ENCODE data around the gene KDM2A.
A peak's percentile ranks its signal among the peaks of the same experiment; 100 is the strongest.

Gene KDM2A

DNA sequence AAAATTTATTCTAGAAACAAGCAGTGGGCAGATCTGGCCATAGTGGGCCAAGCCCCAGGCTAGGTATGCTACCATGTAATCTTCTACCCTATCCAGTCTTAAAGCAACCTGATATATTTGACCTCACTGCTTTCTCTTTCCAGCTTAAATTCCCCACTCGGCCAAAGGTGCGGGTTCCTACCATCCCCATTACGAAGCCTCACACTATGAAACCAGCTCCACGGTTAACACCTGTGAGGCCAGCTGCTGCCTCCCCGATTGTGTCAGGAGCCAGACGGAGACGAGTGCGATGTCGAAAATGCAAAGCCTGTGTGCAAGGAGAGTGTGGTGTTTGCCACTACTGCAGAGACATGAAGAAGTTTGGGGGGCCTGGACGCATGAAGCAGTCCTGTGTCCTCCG, 126.0 kb downstream of the KDM2A start:
- TF ChIP-seq, protein P1, sequence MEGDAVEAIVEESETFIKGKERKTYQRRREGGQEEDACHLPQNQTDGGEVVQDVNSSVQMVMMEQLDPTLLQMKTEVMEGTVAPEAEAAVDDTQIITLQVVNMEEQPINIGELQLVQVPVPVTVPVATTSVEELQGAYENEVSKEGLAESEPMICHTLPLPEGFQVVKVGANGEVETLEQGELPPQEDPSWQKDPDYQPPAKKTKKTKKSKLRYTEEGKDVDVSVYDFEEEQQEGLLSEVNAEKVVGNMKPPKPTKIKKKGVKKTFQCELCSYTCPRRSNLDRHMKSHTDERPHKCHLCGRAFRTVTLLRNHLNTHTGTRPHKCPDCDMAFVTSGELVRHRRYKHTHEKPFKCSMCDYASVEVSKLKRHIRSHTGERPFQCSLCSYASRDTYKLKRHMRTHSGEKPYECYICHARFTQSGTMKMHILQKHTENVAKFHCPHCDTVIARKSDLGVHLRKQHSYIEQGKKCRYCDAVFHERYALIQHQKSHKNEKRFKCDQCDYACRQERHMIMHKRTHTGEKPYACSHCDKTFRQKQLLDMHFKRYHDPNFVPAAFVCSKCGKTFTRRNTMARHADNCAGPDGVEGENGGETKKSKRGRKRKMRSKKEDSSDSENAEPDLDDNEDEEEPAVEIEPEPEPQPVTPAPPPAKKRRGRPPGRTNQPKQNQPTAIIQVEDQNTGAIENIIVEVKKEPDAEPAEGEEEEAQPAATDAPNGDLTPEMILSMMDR (IDR thresholded peaks at IDR 0.05; ENCODE audit: borderline replicate concordance, insufficient read depth, low read depth, low read length) = no peak
- no peak overlapping the region for H3K4me3 ChIP-seq (ENCODE audit: low read depth, low read length)

- TF ChIP-seq, protein P1 (IDR thresholded peaks at IDR 0.05; ENCODE audit: borderline replicate concordance, insufficient read depth, low read depth, low read length) = no peak
- H3K4me3 ChIP-seq (ENCODE audit: low read depth, low read length) = no peak overlapping the region
These were observed 129.0 kb downstream of the KDM2A start for GRCh38 chr11:67247946-67248550.

GRCh38 chr11:67248653-67249052, 129.6 kb downstream of the KDM2A start:
- H3K4me3 ChIP-seq (ENCODE audit: low read depth, low read length) = no peak overlapping the region
- TF ChIP-seq, protein P1 (IDR thresholded peaks at IDR 0.05; ENCODE audit: borderline replicate concordance, insufficient read depth, low read depth, low read length) = no peak

GRCh38 chr11:67250059-67251043, 131.3 kb downstream of the KDM2A start:
- TF ChIP-seq, protein P1 (IDR thresholded peaks at IDR 0.05; ENCODE audit: borderline replicate concordance, insufficient read depth, low read depth, low read length) = no peak
- H3K4me3 ChIP-seq (ENCODE audit: low read depth, low read length) = no peak overlapping the region

DNA sequence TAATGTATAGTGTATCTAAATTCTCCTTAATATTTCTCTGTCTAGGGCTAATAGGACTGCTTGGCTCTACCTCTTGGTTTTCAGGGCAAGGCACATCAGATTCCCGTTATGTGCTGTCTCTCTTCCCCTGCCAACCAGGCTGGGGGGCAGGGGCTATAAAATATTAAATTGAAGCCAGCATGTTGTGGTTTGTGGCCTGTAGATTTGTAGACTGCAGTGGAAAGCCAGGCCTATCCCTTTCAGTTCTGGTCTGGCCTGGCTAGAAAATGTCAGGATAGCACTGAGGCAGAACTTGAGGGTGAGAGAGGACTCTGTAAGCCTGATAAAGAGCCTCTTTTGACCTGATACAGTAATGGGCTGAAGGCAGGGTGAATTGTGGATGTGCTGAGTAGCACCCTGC, 132.8 kb downstream of the KDM2A start:
- no peak overlapping the region for H3K4me3 ChIP-seq (ENCODE audit: low read depth, low read length)
- TF ChIP-seq, protein P1 (IDR thresholded peaks at IDR 0.05; ENCODE audit: borderline replicate concordance, insufficient read depth, low read depth, low read length) = no peak

GRCh38 chr11:67252831-67253239, 133.8 kb downstream of the KDM2A start:
- H3K4me3 ChIP-seq (ENCODE audit: low read depth, low read length) = no peak overlapping the region
- TF ChIP-seq, protein P1 (IDR thresholded peaks at IDR 0.05; ENCODE audit: borderline replicate concordance, insufficient read depth, low read depth, low read length) = peak; percentile 36; the same call in 1 of the 2 replicates

All from GM12875 (cell line).